GM18867 (cell line): Measurements from ENCODE around the gene NCBP1.
"Not testable (repeated sequence)": the region's sequence is repeated elsewhere in the genome, so short reads cannot be mapped to it uniquely, and the experiment has no call there.

Experiments
- ATAC-seq: cut with Tn5 transposase; IDR thresholded peaks from one replicate; pipeline ENCODE4 v1.9.1; 2021; ENCODE audit warnings: mild to moderate bottlenecking, moderate library complexity; ENCODE audit not compliant: unreplicated experiment

The NCBP1 gene

DNA sequence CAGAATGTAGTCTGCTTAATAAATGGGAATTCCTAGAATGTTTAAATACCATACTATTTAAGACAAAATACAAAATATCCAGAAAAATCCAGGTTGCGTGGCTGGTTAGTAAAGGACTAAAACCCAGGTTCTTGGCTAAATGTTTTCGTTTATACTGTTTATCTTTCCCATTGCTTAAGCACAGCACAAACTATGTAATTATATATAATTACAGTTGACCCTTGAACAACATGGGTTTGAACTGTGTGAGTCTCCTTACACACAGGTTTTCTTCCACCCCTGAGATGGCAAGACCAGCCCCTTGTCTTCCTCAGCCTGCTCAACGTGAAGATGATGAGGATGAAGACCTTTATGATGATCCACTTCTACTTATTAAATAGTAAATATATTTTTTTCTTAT lies 38.8 kb downstream of the NCBP1 start:
- no peak for ATAC-seq

DNA sequence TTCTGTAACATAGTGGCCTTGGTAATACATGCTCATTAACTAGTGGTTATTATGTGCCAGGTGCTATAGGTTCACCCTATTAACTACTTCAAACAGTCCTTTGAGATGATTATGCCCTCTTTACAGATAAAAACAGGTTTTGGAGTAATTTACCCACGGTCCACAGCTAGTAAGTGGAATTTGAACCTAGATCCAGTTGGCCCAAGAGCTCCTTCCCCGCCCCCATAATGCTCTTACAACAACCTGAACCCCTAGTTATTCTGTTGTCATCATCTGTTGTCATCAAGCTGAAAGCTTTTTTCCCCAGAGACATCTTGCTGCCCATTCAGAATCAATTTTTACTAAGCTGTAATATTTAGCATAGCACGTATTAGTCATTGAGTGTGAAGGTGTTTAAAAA lies 40.3 kb downstream of the NCBP1 start:
- no peak for ATAC-seq

DNA sequence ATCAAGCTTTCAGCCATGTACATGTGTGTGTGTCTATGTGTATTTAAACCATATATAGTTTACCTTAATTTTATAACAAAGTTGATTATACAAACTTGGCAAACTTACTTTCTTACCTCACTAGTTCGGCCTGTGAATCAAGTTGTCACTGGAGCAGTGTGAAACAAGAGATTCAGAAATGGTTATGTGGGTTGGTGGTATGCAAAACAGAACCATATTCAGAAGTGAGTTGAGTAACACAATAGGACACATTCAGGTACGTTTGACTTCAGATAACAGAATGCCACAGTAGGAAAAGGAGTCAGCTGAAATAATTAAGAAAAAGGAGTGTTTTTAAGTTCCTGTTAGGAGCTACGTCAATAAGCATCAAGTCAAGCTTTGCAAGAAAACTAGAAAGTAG lies 42.0 kb downstream of the NCBP1 start:
- ATAC-seq = peak; percentile 58

DNA sequence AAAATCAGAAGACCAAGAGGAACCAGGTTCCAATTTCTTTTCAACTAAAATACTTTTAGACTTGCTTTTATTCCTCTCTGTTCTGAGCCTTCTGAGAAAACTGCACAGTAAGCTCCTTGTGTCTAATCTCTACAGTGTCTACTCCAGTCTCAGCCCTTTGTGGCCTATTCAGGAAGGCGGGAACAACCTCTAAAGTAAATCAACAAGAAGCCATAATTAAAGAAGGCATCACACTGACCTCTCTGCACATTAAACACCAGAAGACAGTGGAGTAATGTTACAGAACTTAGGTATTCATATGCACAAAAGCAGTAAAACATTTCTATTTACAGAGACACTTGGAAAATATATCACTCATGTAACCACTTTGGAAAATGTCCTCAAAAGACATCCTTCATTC lies 48.6 kb downstream of the NCBP1 start:
- no peak for ATAC-seq

DNA sequence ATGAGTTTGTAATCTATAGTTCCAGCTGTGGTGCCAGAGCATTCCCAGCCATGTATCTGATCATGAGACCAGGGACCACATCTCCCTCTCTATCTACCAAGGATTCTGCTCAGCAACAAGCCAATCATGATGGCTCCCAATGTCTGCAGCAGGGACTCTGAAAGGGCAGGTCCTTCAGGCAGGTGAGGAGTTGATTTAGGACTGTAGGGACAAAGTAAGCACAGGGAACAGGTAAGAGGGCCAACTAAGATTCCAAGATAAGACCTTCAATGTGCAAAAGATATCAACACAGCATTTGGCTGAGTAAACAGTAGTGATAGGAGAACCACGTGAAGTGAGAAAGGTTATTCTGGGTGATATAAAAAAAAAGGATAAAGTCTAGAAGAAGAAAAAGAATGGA lies 55.0 kb downstream of the NCBP1 start:
- no peak for ATAC-seq

DNA sequence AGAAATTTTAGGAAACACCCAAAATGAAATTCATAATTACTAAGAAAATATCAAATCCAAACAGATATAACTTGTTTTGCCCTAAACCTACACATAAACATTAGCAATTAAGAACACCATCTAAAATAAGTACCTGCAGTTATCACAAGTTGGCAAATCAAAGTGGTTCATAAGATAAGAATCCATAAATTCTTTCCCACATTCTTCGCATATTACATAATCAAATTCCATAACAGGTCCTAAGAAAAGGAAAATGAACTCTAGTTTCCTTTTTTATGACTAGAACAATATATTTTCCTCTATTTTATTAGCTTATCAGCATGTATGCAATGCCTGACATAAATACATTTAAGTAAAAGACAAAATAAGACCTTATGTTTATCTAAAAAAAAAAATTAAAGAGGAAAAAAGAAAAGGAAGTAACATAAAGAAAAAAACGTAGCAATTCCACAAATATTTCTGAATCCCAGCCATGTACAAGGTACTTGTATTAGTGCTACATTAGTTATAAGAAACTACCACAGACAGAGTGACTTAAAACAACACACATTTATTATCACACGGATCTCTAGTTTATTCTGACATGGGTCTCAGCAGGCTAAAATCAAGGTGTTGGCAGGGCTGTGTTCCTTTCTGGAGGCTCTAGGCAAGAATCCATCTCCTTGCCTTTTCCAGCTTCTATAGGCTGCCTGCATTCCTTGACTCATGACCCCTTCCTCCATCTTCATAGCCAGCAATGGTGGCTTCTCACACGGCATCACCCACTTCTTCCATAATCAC lies 56.0 kb downstream of the NCBP1 start:
- ATAC-seq = no peak

DNA sequence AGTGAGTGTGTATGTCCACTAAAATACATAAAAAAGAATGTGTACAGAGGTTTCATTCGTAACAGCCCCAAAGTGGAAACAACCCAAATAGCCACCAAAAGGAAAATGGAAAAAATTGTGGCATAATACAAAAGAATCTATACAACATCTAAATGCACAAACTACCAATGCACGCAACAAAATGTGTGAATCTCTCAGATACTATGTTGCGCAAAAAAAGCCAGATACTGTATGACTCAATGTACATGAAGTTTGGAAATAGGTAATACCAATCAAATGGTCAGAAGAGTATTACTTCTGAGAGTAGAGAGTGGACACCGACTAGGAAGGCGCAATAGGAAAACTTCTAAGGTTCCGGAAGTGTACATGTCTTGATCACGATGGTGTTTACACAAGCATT lies 61.1 kb downstream of the NCBP1 start:
- ATAC-seq = no peak

DNA sequence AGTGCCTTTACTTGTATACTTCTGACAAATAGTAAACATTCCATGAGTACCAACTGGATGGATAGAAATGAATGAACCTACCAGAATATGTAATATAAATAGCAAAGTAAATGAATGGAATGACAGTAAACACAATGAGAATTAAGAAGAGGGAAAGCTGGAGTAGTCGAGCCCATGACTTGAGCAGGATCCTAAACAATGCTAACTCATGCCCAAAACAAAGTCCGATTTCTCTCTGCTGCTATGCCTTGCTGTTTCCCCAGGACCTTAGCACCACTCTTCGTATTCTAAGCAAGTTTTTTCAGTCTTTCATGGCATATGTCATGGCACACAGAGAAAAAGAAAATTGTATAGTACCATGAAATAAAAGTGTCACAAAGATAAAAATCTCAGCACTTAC lies 61.8 kb downstream of the NCBP1 start:
- no peak for ATAC-seq

DNA sequence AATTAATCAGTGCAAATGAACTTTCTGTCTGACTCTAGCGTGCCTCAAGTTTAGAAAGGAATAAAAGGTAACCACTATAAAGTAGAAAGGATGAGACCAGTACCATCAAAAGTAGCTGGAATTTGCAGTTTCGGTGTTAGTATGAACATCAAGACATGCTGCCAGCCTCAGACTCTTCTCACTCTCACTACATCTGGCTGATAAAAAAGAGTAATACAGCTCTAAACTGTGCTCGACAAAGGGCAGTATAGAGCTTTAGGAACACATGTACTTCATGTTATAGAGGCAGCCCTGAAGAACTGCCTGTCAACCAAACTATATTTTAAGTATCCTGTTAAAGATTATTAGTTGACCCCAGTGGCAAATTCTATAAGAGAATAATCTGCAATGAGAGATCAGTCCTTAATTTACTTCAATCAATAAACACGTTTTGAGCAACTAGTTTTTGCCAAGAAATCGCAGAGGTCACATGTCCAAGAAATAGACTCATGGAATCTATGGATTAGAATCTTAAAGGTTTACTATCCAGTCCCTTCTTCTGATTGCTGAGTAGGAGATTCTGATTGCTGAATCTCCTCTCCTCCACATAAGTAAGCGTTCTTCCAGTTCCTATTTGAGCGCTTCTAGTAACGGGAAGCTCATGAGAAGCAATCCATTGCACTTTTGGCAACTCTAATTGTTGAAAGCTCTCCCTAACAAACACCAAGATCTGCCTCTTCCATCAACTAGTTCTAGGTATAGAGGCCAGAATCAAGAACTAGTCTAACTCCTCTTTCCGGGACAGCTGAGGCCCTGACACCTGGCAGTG lies 62.6 kb downstream of the NCBP1 start:
- ATAC-seq = no peak

DNA sequence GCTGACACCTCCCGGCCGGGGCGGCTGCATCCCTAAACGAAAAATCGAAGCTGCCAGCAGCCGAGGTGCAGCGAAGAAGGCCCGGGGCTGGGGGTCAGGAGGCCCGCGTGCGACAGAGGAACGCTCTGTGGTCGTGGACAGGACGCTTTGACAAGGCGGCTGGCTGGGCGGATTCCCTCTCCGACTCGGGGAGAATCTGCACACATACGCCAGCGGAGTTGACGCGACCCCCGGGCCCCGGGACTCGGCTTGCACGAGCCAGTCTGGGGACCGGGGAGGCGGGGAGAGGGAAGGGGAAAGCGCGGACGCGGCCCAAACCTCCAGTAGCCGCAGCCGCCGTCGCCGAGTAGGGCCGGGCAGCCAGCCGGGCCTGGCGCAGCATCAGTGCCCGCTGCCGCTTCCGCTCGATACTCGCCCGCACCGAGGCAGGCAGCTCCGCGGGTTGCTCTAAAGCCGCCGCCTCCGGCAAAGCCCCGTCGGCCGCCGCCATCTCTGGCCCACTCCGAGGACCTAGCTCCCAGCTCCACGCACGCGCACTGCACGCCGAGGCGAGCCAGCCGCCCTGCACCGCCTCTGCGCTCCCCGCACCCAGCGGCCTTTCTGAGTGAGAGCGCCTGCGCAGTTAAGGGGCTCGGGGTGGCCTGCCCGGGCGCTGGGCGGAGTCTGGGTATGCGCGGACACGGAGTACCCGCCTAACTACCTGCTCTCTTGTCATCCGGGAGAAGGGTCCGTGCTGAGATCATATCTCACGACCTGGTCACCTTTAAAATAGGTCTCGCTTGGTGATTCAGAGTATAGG lies 63.4 kb downstream of the NCBP1 start, which contains the start of gene XPA:
Gene XPA, minus strand, starts transcription at position 538 of the 799 bp plus-strand sequence. Its CDS starts 48 bp downstream, at position 490.
- peak; percentile 91 for ATAC-seq

DNA sequence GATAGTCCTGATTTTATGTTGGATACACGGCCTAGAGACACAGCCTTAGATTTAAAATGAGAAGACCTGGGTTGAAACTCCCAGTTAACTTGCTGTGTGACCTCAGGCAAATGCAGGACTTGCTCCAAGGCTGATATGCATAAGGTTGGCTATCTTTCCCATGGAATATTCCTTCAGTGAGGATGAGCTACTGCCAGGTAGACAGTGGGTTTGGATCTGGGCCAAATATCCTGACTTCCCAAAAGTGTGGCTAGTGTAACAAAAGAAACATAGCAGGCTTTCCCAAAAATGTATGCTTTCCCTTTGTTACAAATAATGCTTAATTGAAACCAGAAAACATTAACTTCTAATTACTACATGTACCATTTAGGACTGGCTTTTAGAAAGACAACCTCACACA lies 64.2 kb downstream of the NCBP1 start:
- ATAC-seq = no peak

DNA sequence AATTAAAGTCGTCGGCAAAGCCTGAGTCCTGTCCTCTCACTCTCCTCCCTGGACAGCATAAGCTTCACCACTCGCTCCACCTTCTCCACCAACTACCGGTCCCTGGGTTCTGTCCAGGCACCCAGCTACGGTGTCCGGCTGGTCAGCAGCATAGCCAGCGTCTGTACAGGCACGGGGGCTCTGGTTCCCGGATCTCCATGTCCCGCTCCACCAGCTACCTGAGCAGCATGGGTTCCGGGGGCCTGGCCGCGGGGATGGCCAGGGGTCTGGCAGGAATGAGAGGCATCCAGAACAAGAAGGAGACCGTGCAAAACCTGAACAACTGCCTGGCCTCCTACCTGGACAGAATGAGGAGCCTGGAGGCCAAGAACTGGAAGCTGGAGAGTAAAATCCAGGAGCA lies 65.2 kb downstream of the NCBP1 start:
- ATAC-seq = no peak

DNA sequence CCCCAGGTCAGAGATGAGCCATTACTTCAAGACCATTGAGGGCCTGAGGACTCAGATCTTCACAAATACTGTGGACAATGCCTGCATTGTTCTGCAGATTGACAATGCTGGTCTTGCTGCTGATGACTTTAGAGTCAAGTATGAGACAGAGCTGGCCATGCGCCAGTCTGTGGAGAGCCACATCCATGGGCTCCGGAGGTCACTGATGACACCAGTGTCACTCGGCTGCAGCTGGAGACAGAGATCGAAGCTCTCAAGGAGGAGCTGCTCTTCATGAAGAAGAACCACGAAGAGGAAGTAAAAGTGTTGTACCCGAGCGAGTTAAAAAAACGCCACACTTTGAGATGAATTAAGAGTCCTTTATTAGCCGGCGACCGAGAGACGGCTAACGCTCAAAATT lies 65.7 kb downstream of the NCBP1 start:
- not testable (repeated sequence) for ATAC-seq

DNA sequence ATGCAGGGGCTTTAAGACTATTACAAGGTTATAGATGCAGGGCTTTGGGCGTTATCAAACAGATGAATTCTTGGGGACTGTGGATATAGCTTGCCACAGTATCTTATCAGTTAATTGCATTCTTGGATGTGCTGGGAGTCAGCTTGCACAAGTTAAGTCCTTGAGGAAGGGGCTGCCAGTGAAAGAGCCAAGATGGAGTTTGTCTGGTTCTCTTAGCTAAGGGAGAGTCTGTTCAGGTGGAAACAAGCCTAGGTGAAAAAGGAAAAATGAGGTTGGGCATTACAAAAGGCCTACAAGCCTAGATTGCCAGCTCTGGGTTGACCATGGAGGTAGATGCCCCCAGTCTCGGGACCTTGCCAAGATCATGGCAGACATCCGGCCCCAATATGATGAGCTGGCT lies 66.2 kb downstream of the NCBP1 start:
- ATAC-seq = not testable (repeated sequence)

DNA sequence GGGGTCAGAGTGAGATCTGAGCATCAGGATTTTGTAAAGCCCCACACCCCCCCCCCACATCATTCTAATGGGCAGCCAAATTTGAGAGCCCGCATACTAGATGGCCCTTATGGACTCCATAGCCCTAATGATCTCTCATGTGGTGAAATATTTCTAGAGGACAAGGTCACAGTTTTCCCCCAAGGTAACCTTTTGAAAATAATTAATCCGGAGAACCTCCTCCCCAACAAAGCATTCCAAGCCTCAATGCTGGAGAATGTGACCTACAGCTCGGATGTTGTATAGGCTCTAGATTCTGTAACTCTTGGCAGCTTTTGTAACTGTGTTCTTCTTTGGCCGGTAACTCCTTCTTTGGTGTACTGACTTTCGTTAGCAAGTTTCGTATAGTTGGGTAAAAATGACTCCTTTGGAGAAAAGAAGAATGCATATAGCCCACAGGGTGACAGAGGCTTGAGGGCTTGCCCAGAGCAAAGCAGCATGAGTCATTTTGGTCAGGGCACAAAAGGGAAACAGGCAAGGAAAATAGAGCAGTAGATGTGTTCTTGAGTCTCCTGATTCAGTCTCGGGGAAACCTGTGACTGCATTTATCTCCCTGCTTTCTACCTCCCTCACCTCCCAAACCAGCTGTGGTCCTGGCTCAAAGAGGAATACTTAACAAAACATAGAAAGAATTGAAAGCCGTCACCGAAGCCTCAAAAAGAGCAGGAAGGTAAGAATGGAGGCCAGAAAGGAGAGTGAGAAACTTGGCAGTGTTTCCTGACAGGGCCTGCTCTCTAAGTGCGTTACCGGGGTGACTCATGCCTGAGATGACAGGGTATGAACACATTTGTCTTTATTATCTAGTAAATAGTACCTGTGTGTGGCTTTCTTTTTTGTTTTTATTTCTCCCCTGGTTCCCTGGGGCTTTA lies 70.1 kb downstream of the NCBP1 start:
- ATAC-seq = peak; percentile 47

DNA sequence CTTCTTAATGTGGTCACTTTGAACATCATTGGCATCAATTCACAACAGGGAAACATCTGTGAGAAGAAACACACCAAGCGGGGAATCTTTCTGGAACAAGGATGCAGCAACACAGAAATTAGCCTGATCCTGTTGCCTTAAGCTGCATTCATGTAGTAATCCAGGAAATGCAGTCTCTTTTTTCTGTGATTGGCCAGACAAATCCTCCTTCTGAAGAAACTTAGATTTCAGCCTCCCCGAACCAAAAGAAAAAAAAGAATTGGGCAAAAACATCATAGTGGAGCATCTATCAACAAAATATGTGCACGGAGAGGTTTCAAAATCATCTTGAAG lies 70.7 kb downstream of the NCBP1 start:
- ATAC-seq = no peak

DNA sequence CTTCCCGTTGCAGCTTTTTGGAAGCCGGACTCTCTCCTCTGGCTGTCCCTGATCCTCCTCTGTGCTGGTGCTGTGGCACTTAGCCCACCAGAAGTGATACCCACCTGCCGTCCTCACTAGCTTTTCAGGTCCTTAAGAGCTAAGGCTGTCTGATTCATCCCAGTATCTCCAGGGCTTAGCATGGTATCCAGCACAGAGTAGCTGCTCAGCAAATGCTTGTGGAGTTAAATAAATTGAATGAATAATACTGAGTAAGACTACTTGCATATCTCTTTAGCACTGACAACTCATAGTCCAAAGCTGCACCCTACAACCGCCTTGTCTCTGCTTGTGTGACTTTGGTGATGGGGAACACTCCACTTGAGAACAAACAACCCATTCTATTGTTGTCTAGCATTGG lies 71.2 kb downstream of the NCBP1 start:
- no peak for ATAC-seq

DNA sequence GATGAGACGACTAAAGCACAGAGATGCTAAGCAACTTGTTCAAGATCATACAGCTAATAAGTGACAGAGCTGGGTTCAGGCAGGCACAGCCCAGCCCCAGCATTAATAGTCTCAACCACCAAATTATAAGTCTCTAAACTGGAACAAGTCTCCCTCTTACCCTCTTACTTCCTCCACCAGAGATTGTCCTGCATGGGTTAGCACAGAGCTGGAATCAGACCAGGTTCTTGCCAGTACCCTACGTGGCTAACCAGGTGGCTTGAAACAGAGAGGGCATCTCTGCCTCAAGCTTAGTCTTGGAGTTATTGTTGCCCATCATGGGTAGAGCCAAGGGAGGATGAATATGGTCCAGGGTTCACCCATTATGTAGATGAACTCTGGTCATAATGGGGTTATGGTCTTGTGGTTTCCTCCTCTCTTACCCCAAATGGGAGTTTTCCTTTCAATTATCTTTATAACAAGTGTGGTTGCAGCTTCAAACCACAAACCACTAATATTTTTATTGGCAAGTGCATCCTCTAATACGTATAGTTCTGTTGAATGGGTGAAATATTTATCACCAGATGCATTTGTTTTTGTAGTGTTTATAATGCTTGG lies 71.8 kb downstream of the NCBP1 start:
- ATAC-seq = no peak

DNA sequence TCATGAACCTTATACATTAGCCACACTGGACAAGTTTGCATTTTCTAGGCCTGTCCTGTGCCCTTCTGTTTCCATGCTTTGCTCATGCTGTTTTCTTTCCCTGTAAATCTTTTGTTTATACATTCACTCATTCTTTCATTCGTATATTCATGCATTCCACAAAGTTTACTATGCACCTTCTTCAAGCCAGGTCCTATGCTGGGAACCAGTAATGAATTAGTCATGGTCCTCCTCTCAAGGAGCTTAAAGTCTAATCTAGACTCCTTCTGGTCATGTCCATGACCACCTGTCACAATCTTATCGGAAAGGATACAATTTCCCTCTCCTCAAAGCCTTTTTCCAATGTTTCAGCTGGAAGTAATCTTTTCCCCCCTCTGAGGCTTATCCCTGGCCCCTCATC lies 72.6 kb downstream of the NCBP1 start:
- no peak for ATAC-seq
